ENCODE results near the gene TFEB. TPM values are rescaled to one million over a fixed set of nuclear protein-coding genes. Genes with fewer than 3 reads are reported as not detected.

Gene TFEB
- total RNA-seq, 1 donor from 2014 or later: 41.7 TPM

DNA sequence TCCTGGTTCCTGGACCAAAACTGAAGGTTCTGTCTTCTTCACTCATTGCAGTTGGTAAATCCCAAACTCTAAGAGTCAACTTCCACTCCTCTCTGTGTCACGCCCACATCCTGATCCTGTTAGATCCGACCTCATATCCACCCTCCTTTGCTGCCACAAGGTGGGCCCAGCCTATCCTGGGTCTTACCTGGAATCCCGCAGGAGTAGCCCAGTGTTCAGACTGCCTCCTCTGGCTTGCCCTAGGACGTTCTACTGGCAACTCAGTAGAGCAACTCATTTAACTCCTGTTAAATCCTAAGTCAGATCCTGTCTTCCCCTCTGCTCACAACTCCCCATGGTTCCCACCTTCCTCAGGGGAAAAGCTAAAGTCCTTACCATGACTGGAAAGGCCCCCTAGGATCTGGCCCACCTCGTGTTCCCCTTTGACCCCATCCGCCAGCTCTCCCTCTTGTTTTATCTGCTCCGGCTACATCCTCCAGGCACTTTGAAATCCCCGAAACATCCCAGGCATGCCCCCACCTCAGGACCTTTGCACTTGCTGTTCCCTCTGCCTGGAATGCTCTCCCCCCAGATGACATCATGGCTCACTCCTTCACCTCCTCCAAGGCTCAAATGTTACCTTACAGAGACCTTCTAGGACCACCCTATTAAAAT is 43.9 kb downstream of the TFEB start:
- DNase-seq (ENCODE audit: low spot score): no peak

DNA sequence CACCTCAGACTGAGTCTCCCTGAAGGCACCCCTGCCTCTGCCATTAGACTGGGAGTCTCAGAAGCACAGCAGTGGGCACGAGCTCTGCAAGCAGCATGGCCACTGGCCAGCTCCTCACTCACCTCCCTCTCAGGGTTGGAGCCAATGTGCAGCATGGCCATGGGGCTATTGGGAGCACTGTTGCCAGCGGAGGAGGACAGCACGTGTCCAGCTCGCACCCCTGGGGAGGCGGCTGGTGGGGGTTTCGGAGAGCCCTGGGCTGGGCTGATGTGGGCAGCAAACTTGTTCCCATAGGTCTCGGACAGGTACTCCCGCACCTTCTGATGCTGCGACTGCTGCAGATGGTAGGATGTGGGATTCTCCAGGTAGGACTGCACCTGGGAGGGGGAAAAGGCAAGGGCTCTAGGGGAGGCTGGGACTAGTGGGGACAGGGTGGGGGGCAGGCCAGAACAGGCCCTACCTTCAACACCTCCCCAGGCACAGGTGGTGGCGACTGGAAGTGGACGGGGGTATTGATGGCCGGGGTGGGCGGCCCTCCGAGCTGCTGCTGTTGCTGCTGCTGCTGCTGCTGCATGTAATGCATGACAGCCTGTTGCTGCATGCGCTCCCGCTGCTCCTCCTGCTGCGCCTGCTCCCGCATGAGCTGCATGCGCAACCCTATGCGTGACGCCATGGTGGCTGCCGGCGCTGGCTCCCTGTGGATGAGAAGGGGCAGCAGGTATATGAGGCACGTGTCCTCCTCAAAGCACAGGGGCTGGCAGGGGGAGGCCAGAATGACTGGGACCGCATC is 44.7 kb downstream of the TFEB start:
- no peak for DNase-seq (ENCODE audit: low spot score)

DNA sequence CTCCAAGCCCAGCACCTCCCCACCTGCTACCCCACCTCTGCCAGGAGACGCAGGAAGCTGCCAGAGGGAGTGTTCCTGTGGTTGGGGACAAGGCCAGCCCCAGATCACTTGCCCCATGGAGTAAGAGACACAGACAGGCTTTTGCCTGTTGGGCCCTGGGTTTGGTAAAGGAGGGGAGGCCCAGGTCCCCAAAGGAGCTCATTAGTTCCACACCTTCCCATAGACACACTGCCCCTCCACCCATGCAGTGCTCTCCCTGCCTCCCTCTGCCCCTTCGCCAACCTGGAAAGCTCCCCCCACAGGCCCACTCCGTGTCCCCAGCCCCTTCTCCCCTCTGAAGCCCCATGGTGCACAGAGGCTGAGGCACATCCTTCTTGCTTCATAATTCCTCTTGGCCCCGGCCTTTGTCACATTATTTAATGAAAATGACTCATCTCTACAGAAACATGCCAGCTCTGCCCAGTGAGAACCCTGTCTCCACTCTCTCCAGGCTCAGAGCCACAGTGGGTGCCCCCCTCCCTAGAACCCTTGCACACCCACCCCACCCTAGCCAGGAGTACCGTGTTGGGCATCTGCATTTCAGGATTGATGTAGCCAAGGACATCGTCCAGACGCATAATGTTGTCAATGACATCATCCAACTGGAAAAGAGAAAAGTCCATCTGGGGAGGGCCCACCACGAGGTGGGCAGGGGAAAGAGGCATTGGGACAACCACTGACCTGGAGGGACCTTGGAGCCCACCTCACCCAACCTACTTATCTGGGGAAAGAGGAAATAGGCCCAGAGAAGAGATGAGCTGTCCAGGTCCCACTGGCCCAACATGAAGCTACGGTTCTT is 46.0 kb downstream of the TFEB start:
- no peak for DNase-seq (ENCODE audit: low spot score)

DNA sequence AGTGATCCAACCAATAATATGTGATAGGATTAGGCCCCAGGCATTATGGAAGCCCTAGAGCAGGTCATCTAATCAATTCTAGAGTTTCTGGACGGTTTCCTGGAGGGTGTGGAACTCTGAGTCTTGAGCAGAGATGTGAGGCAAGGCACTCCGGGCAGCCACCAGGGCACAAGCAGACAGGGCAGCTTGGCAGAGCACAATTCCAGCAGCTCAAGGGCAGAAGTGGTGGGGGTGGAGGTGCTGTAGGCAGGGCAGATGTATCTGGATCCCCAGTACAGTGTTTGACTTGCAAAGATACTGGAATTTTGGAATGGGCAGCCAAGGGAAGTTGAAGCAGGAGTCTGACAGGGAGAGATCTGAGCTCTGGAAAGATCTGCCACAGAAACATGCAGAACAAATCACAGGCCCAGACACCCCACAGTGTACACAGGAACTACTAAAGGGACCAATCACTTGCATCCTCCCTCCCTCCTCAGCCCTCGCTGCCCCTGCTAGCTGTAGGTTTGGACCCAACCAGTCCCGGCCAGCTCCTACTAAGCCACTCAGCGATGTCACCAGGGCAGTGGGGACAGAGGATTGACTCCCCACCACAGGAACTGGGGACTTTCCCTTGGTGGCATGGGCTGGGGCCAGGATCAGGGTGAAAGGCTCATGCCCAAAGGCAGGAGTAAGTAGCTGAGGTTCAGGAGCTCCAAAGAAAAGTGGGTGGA is 47.0 kb downstream of the TFEB start:
- no peak for DNase-seq (ENCODE audit: low spot score)

DNA sequence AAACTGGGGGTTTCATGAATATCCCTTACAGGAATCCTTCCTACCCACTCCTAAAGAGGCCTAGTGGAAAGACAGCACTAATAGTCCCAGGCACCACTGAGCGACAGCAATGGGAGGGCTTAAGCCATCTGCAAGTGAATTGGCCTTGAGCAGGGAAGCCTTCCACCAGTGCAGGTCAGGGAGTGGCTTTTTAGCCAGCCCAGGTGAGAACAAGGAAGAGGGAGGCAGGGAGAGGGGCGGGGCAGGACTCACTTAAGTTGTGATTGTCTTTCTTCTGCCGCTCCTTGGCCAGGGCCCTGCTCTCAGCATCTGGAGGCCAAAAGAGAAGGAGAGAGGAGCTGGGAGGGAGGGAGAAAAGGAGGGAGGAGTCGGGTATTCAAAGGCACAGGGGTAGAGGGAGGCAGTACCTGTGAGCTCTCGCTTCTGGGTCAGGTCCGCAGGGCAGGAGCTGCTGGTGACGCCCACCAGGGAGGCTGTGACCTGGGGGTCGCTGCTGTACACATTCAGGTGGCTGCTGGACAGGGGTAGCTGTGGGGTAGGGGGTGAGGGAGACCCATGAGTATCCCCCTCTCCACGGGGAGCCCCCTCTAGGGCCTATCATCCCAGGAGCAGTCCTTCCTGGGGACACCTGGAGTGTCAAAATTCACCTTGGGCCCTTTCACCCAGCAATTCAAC is 47.8 kb downstream of the TFEB start:
- DNase-seq (ENCODE audit: low spot score): peak; percentile 66

DNA sequence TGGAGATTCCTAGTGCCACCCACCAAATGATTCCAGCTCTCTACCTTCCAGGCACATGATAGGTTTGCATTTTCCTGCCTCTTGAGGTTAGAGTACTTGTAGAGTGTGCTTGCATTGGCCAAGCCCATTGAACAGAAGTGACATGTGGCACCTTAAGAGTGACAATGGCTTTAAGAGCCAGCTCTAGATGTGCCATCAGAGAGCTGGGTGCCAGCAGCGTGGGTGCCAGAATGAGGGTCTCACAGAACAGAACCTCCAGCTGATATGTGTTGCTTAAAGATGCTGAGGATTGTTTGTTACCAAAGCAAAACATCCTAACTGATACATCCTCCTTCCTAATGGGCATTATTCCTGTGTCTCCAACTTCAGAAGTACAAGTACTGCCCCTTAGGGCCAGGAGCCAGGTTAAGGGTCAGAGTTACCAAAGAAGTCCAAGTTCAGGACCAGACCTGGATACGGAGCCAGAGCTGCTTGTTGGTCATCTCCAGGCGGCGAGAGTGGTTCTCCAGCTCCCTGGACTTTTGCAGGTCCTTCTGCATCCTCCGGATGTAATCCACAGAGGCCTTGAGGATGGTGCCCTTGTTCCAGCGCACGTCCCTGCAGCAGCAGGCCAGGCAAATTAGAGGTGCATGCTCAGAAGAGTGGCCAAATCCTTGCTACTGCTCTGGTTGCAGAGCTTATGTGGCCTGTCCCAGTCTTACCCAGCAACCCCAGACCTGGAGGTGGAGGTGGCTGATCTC is 49.6 kb downstream of the TFEB start:
- DNase-seq (ENCODE audit: low spot score): no peak

DNA sequence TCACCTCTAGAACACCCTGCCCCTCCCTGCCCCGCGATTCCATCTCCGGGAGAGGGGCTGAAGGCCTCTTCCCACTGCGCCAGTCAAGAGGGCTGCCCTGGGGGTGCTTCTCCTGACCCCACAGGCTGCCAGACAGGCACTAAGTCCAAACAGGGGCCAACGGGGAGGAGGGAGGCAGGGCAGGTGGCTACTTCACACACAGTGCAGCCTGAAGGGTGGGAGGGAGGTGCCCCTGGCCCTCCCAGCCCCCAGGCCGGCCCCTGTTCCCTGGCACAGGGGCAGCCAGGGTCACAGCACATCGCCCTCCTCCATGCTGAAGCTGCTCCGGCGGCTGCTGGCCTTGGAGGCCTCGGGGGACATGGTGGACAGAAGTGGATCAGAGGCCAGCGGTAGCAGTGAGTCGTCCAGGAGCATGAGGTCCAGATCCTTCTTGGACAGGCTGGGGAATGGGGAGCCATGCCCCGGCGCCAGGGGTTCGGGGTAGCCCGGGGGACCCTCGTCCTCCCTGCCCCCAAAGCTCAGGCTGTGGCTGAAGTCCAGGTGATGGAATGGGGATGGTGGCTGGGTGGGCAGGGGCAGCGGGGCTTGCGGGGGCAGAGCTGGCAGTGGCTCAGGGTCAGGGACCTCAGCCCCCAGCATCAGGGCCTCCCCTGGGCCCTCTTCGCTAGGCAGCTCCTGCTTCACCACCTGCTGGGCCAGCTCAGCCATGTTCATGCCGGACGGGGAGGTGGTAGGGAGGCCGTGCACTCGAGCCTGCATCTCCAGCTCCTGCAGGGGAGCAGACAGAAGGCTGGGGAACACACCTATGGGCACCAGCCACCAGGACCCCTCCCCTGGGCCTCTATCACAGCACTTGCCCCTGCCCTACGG is 50.9 kb downstream of the TFEB start:
- DNase-seq (ENCODE audit: low spot score): no peak

DNA sequence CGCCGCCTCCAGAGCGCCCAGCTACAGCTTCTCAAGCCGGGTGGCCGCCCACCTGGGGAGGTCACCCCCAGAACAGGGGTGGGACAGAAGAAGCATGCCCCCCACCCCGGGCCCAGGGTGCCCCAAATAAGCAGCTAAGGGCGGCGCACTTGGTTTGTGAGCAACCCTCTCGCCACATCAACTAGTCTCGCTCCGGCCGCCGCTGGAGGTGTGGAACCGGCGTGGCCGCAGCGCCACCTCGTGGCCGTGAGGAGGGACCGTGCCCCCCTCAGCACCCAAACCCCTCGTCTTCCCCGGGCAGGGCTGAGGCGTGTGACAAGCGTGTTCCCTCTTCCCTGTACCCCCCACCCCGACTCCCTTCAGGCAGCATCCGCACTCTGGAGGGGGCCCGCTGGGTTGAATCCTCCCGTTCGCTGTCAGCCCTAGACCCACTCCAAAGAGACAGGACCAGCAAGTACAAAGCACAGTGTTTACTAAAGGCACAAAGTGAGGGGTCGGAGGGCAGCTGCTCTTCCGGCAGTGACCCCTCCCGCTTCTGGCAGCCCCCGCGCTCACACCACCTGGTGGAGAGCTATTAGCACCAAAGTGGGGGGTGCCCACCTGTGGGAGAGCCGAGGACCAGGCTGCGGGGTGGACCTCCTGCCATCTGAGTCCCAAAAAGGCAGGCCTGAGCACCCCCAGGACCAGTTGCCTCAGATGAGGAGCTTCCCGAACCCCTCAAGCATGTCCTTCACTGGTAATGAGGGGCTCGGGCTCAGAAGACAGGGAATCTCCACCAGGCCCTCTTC is 51.7 kb downstream of the TFEB start:
- DNase-seq (ENCODE audit: low spot score): peak; percentile 77

DNA sequence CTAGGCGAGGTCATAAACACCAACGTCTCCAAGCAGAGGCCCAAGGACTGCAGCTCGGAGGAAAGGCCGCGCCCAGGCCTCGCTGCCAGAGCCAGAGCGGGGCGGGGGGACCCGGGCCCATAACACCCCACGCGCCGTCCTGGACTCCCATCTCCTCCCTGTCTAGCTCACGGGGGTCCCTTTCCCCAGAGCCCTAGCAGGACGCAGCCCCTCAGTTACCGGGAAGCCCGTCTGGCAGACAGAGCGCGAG is 52.2 kb downstream of the TFEB start:
- no peak for DNase-seq (ENCODE audit: low spot score)

DNA sequence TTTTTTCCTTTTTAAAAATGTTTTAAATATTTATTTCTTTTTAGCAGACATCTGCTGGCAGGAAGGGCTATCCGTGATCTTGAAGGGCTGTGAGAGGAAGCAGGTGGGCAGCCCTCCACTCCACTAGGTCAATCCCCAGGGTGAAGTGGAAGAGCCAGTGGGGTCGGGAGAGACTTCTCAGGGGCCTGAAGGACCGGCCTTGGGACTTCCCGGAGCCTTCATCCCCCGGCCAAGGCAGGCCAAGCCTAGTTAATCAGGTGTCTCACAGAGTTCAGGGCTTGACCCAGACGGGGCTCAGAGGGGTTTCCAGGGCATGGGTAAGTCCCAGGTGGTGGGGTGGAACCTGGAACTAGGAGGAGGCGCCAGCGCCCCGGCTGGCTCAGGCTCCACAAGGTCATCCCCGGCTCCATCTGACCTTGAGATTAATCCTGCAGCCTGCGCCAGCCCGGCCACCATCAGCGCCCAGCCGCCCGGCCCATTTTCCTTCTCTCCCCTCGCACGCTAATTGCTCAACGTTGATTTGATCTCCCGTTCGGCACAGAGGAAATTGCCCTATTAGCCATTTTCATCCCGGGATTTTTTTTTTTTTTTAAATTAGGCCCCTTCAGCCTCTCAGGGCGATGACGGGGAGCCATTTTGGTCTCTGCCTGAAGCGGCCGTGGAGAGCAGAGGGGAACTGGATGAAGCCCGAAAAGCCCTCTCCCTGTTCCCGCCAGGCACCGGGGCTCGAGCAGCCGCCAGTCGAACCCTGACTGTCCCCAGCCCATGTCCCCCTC is 52.7 kb downstream of the TFEB start:
- no peak for DNase-seq (ENCODE audit: low spot score)

DNA sequence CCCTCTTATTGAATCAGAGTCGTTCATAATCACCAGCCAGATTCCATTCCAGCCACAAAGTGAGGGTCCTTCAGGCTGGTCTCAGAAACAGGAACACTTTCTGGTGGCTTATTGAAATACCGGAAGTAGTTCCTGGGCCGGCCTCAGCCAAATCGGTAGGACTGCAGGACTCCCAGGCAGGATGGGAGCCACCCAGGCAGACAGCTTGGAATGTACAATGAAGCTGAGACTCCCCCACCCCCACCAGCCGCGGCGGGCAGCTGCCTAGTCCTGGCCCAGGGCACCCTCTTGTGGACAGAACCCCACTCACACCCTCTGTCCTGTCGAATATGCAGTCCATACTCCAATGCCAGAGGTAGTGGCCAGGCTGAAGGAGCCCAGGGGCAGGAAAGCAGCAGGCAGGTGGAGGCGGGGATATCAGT is 53.3 kb downstream of the TFEB start:
- DNase-seq (ENCODE audit: low spot score): peak; percentile 90

DNA sequence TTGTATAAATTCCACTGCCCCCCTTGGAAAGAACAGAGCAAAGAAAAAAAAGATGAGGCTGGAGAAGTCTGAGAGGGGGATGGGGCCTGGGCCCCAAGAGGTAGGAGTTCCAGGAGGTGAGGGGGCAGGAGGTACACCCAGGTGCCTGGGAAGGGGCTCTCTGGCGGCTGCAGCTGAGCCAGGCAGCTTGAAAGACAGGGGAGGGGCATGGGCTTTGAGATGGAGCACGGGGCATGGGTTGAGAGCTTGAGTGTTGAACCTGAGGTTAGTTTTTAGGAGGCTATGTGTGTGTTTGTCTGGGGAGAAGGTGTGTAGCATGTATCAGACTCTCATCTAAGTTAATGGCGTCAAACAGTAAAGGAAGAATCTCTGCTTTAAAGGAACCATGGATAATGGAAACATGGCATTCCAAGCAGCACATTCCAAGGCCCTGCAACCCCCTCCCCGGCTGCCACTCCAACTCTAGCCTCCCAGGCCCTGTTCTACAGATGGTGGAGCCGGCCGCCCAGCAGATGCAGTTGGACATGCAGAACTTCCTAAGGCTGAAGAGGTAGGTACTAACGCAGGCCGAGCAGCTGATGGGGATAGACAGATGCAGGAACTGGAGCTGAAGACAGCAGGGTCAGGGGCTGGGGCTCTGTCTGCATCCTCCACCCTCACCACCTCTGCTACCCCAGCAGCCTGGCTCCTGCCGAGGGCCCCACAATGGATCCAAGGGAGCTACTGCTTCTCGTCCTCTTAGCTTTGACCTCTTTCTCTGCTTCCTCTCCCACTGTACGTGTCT is 55.0 kb downstream of the TFEB start:
- DNase-seq (ENCODE audit: low spot score): no peak

DNA sequence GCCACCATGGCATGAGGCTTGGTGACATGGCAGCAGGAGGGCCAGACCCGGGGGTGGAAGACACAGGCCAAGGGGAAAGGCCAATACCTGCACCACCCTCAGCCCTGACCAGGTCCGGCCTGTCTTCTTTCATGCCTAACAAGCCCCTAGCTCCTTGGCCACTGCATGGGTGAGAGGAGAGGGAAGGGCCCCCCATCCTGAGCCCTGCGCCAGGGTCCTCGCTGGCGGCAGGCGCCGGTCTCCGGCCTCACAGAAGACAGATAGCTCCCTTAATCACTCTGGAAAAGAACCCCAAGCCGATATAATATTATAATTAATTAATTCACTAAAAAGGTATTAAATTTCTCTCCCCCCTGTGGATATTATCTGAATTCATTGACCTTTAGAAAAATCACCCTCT is 55.7 kb downstream of the TFEB start:
- no peak for DNase-seq (ENCODE audit: low spot score)

DNA sequence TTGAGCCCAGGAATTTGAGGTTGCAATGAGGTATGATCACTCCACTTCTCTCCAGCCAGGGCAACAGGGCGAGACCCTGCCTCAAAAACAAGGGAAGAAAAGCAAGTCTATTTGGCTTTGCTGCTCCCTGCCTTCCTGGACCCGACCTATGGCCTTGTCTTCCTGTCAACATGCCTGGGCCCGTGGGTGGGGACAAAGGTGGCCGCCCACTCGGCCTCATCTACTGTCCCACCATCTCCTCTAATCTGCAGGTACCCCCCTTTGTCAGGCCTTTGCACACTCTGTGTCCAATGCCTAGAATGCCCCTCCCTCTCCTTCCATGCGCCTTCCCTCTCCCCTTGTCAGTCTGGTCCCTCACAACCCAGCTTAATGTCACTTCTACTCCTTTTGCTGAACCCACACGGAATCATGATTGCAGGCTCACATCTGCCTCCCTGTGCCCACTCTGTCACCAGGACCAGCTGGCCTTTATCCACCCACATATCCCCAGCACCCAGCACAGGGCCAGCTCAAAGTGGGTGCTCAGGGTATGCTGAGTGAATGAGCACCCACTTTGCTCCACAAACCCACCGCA is 56.8 kb downstream of the TFEB start:
- DNase-seq (ENCODE audit: low spot score): no peak

DNA sequence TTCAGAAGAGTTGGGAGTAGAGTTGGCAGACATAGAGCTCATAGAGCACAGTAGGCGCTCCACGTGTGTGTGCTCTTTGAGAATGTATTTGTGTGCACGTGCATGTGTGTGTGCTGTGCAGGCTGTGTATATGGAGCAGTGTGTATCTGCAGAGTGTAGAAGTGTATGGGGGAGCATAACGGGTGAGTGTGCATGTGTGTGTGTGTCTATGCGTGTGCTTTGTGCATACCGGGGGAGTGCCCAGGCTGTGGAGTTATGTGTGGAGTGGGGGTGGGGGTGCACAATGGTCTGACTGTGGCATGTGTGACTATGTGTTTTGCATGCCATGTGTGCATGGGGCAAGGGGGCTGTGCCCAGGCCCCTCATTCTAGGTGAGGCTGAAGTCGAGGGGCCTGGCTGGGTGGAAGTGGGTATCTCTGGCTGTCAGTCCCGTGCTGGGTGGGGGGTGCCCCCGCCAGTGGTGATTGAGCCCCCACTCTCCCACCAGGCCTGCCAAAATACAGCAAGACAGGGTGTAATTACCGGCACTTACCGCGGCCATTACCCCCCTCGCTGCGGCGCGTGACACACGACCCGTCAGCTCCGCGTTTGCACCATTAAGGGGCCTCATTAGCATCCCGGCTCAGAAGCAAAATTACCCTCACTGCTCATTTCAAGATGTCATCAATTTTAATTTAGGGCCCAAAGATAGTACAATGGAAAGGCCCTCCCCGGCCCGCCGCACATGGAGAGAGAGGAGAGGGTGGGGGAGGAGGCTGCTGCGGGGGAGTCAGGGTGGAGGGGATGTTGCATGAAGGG is 58.1 kb downstream of the TFEB start:
- DNase-seq (ENCODE audit: low spot score): no peak

DNA sequence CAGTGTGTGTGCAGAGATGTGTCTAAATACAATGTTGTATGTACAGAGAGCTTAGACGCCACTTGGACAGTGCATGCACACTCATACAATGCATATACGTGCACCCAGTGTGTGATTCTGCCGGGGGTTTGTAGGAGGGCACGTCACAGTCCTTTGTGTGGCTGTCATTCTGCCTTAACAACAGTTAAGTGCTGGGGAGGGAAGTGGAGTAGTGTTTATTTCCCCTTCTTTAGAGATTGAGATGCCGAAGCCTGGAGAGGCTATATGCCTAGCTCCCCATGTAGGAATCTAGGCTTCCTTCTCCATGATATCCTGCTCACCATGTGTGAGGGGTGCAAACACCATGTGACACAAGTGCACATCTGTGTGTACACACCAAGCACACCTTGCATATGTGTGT is 59.0 kb downstream of the TFEB start:
- no peak for DNase-seq (ENCODE audit: low spot score)
